Right atrium auricular region (tissue), 2 donors: ENCODE results near the gene TBC1D22B. TPM values are rescaled to one million over a fixed set of nuclear protein-coding genes. Genes with fewer than 3 reads are reported as not detected.

Experiments used
- DNase-seq: peaks from one replicate; pipeline ENCODE4 v3.0.0-alpha.2; 2019; ENCODE audit warnings: low spot score
- H3K27ac ChIP-seq, 2 donors: fragments of 200-600 bp; sonication (generic); 1 replicate in 1 of 2; 2 replicates in 1 of 2; pipeline ENCODE4 v1.5.1; 2016 to 2019
- H3K27me3 ChIP-seq, 2 donors: fragments of 200-600 bp; sonication (generic); one replicate each; pipeline versions ENCODE4 v1.5.1 to v1.6.0; 2017 to 2019
- H3K36me3 ChIP-seq: fragments of 200-600 bp; sonication (generic); one replicate; pipeline ENCODE4 v1.5.1; 2016
- H3K4me1 ChIP-seq, 2 donors: fragments of 200-600 bp; sonication (generic); one replicate each; pipeline versions ENCODE4 v1.5.1 to v1.6.0; 2017 to 2019
- H3K4me3 ChIP-seq, 2 donors: fragments of 200-600 bp; sonication (generic); 1 replicate in 1 of 2; 2 replicates in 1 of 2; pipeline ENCODE4 v1.5.1; 2017 to 2019; ENCODE audit warnings: mild to moderate bottlenecking in 1 of 2, moderate library complexity in 1 of 2
- H3K9me3 ChIP-seq, 2 donors: fragments of 200-600 bp; sonication (generic); one replicate each; pipeline ENCODE4 v1.5.1; 2019
- total RNA-seq, 2 donors: library from RNA; depleted of rRNA; stranded (reverse); fragments of >200 nt; gene quantifications; one replicate each; pipeline ENCODE4 v1.1.0, GENCODE V29; 2016
- TF ChIP-seq, protein P1 (sequence below), 2 donors: fragments of 200-600 bp; sonication (generic); IDR thresholded peaks; one replicate each; pipeline ENCODE4 v1.5.1; 2019; ENCODE audit warnings: antibody characterized with exemption in 2 of 2

The TBC1D22B gene
- total RNA-seq, 2 donors from 2014 or later = 7.5 to 9.8 TPM

- Histone ChIP-seq H3K27ac (peak overlapping the region; percentile 85 to 92), H3K27me3 (no peaks in the 10 kb centered on the region), H3K9me3 (no peaks in the 10 kb centered on the region), H3K4me1 (peaks cover 0 to 59% of the 10 kb centered on the region in 2 donors), H3K36me3 (no peaks in the 10 kb centered on the region), H3K4me3 (no peak overlapping the region)
- no peak for DNase-seq
- TF ChIP-seq, protein P1, sequence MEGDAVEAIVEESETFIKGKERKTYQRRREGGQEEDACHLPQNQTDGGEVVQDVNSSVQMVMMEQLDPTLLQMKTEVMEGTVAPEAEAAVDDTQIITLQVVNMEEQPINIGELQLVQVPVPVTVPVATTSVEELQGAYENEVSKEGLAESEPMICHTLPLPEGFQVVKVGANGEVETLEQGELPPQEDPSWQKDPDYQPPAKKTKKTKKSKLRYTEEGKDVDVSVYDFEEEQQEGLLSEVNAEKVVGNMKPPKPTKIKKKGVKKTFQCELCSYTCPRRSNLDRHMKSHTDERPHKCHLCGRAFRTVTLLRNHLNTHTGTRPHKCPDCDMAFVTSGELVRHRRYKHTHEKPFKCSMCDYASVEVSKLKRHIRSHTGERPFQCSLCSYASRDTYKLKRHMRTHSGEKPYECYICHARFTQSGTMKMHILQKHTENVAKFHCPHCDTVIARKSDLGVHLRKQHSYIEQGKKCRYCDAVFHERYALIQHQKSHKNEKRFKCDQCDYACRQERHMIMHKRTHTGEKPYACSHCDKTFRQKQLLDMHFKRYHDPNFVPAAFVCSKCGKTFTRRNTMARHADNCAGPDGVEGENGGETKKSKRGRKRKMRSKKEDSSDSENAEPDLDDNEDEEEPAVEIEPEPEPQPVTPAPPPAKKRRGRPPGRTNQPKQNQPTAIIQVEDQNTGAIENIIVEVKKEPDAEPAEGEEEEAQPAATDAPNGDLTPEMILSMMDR (IDR thresholded peaks at IDR 0.05) = no peak
Observed at GRCh38 chr6:37241775-37242428, 15.7 kb upstream of the TBC1D22B start.

GRCh38 chr6:37242429-37243052, 15.0 kb upstream of the TBC1D22B start:
- Histone ChIP-seq H3K4me1 (peaks cover 0 to 59% of the 10 kb centered on the region in 2 donors), H3K36me3 (no peaks in the 10 kb centered on the region), H3K27ac (peak overlapping the region; percentile 85 to 92), H3K27me3 (no peaks in the 10 kb centered on the region), H3K4me3 (no peak overlapping the region), H3K9me3 (no peaks in the 10 kb centered on the region)
- TF ChIP-seq, protein P1 (IDR thresholded peaks at IDR 0.05) = no peak
- peak; percentile 79 for DNase-seq

DNA sequence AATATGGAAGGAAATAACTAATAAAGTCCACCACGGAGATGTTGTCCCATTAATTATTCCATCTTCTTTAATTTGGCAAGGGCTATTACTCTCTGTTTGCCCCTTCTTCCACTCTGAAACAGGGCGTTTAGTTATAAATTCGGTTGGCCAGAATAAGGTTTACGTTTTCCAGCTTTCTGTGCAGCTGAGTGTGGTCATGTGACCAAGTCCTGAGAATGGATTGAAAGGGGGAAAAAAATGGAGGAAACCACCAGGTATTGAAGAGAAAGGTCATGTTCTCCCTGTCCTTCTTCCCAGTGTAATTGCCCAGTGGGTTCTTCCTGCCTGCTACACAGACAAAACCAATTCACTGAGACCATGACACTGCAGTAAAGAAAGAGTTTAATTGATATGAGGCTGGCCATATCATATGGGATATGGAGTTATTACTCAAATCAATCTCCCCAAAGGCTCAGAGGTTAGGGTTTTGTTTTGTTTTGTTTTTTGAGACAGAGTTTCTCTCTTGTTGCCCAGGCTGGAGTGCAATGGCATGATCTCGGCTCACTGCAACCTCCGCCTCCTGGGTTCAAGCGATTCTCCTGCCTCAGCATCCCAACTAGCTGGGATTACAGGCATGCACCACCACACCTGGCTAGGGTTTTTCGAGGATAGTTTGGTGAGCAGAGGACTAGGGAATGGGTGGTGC, 14.3 kb upstream of the TBC1D22B start:
- Histone ChIP-seq H3K9me3 (no peaks in the 10 kb centered on the region), H3K27me3 (no peaks in the 10 kb centered on the region), H3K4me3 (no peak overlapping the region), H3K36me3 (no peaks in the 10 kb centered on the region), H3K27ac (peak overlapping the region; percentile 85 to 92), H3K4me1 (peaks cover 0 to 59% of the 10 kb centered on the region in 2 donors)
- TF ChIP-seq, protein P1 (IDR thresholded peaks at IDR 0.05) = no peak
- no peak for DNase-seq

DNA sequence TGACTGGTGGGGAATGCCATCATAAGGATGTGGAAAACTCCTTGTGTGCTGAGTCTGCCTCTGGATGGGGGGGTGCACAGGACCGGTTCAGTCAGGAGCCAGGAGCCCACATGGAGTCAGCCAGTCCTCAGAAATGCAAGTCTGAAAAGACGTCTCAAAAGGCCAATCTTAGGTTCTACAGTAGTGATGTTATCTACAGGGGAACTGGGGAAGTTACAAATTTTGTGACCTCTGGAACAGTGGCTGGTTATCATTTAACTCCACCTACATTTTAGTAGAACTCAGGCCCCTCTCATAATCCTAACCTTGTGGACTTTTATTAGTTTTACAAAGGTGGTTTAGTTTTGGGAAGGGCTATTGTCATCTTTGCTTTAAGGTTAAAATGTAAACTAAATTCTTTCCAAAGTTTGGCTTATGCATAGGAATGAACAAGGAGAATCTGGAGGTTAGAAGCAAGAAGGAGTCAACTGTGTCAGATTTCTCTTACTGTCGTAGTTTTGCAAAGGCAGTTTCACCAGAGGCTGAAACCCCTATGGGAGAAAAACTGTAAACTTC, 13.7 kb upstream of the TBC1D22B start:
- DNase-seq = no peak
- Histone ChIP-seq H3K36me3 (no peaks in the 10 kb centered on the region), H3K27me3 (no peaks in the 10 kb centered on the region), H3K4me3 (no peak overlapping the region), H3K27ac (peak overlapping the region; percentile 85 to 92), H3K4me1 (peaks cover 0 to 59% of the 10 kb centered on the region in 2 donors), H3K9me3 (no peaks in the 10 kb centered on the region)
- TF ChIP-seq, protein P1 (IDR thresholded peaks at IDR 0.05) = no peak

GRCh38 chr6:37244430-37245310, 12.9 kb upstream of the TBC1D22B start:
- H3K4me3 ChIP-seq = no peak overlapping the region
- H3K4me1 ChIP-seq = peaks cover 0 to 52% of the 10 kb centered on the region in 2 donors
- no peaks in the 10 kb centered on the region for H3K36me3 ChIP-seq

More at GRCh38 chr6:37244430-37245310, 12.9 kb upstream of the TBC1D22B start:
- no peaks in the 10 kb centered on the region for H3K9me3 ChIP-seq
- peak overlapping the region; percentile 85 to 92 for H3K27ac ChIP-seq
- TF ChIP-seq, protein P1 (IDR thresholded peaks at IDR 0.05) = no peak
- DNase-seq = peak; percentile 96
- no peaks in the 10 kb centered on the region for H3K27me3 ChIP-seq
